Cardiac fibroblast (primary cell): ENCODE results near the gene TH.

Source experiments
- DNase-seq, 2 donors: peaks; one replicate each; pipeline versions ENCODE4 v3.0.0 to v3.0.0-alpha.2; 2010; ENCODE audit warnings: low read depth in 2 of 2
- H3K4me3 ChIP-seq, 2 donors: replicated peaks in 1 of 2; 1 replicate in 1 of 2; 2 replicates in 1 of 2; pipeline ENCODE4 v1.5.1; 2011; ENCODE audit warnings: low read depth in 2 of 2, low read length in 2 of 2, mild to moderate bottlenecking in 2 of 2, moderate library complexity in 1 of 2
- TF ChIP-seq, protein P1 (sequence below): IDR thresholded peaks from one replicate; pipeline ENCODE4 v1.5.1; 2011; ENCODE audit warnings: low read depth, mild to moderate bottlenecking, low read length, inconsistent platforms

TH gene

GRCh38 chr11:2202900-2203439 is 31.4 kb upstream of the TH start:
- H3K4me3 ChIP-seq: no peak overlapping the region
- DNase-seq: no peak
- TF ChIP-seq, protein P1, sequence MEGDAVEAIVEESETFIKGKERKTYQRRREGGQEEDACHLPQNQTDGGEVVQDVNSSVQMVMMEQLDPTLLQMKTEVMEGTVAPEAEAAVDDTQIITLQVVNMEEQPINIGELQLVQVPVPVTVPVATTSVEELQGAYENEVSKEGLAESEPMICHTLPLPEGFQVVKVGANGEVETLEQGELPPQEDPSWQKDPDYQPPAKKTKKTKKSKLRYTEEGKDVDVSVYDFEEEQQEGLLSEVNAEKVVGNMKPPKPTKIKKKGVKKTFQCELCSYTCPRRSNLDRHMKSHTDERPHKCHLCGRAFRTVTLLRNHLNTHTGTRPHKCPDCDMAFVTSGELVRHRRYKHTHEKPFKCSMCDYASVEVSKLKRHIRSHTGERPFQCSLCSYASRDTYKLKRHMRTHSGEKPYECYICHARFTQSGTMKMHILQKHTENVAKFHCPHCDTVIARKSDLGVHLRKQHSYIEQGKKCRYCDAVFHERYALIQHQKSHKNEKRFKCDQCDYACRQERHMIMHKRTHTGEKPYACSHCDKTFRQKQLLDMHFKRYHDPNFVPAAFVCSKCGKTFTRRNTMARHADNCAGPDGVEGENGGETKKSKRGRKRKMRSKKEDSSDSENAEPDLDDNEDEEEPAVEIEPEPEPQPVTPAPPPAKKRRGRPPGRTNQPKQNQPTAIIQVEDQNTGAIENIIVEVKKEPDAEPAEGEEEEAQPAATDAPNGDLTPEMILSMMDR: no peak

DNA sequence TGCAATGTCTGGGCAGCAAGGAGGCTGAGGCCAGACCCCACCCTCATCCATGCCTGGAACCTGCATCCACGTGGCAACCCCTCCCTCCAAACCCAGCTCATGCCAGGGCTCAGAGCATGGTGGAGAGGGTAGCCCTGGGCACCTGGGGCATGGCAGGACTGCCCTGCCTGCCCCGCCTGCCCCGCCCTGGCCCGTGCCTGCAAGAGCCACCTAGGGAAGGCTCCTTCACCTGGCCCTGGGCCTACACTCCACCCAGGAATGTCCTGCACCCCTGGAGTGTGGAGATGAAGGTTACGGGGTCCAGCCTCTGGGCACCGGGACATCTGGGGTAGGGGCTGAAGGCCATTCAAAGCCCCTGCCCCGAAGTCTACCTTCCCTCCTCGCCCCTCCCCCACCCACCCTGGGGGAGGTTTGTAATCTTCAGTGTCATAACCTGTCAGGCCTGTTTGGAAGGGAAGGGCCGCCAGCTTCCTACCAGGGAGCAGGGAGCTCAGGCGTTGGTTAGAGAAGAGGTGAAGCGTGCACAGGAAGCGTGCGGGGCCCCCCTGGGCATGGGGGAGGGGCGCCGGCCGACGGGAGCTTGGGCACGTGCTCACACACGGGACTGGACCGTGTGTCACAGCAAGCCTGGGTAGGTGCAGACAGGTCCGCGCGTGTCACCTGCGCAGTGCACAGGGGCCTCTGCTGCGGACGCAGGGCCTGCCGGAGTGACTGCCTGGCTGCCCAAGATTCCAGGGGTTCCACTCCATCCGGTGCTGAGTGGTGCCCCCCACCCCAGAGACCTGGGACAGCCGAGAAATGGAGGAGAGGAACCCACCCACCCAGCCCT is 30.7 kb upstream of the TH start:
- TF ChIP-seq, protein P1: no peak
- no peak for DNase-seq
- H3K4me3 ChIP-seq: no peak overlapping the region

GRCh38 chr11:2201542-2201941 is 29.9 kb upstream of the TH start:
- TF ChIP-seq, protein P1: no peak
- H3K4me3 ChIP-seq: no peak overlapping the region
- no peak for DNase-seq

GRCh38 chr11:2200957-2201519 is 29.4 kb upstream of the TH start:
- no peak for DNase-seq
- TF ChIP-seq, protein P1: no peak
- no peak overlapping the region for H3K4me3 ChIP-seq

DNA sequence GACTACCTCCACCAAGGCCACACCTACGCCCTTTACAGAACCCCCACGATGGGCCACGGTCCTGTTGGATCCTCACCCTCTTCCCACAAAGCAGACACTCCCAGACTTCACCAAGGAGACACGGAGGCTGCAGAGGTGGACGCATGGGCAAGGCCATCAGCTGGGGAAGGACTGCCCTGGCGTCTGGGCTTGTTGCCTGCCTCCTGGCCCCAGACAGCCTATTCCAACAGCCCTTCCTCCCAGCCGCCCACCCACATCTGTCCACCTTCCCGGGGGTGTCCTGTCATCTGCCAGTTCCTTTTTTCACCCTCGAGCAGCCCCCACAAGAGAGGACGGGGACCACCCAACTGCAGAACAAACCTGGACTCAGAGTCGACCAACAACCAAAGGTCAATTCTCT is 28.9 kb upstream of the TH start:
- DNase-seq: no peak
- no peak overlapping the region for H3K4me3 ChIP-seq
- TF ChIP-seq, protein P1: no peak

DNA sequence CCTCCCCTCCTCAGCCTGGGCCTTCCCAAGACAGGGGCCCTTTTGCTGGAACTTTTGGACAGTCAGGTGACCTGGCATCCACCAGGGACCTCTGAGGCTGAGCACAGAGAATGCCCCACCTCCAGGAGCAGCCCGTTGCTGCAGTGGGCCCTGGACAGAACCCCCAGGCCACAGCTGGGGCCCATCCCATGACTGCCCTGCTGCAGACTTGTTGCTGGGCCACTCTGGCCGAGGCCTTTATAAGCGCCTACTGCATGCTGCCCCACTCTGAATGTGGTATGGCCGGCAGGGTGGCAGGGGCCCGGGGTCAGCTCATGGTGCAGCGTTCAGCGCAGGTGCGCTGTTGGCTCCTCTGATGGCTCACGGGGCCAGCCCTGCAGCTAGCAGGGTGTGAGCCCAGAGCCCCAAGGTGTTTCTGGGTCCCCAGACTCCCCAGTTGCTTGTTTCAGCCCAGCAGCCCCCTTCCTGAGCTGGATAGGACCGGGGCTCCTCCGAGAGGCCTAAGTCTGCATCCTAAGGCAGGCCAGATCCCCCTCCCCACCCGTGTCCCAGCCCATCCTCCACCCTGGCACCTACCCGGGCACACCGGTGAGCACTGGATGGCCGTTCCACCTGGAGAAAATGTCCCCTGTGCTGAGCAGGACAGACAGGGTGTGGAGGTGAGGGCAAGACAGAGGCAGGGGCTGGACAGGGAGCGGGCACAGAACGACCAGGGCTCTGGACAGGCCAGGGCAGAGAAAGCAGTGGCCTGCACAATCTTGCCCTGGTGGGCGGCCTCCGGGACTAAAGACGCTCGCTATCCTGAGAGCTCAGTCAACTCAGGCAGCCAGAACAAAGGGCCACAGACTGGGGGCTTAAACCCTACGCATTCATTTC is 28.1 kb upstream of the TH start:
- TF ChIP-seq, protein P1: no peak
- DNase-seq: no peak
- no peak overlapping the region for H3K4me3 ChIP-seq
